Right lobe of liver (tissue), 4 donors: ENCODE results near the gene PROSER2.

Experiments
- POLR2A ChIP-seq: fragments of 450-650 bp; IDR thresholded peaks from one replicate; pipeline ENCODE4 v1.6.1; 2017; ENCODE audit warnings: antibody characterized with exemption, mild to moderate bottlenecking
- TF ChIP-seq, protein P1 (sequence below), 4 donors: fragments of 200-600 bp in 3 of 4; fragments of 450-650 bp in 1 of 4; IDR thresholded peaks; one replicate each; pipeline versions ENCODE4 v1.5.1 to v1.8.0; 2016 to 2022; ENCODE audit warnings: antibody characterized with exemption in 4 of 4, mild to moderate bottlenecking in 2 of 4
- donor health status: DM: no; HTN: no; CAD: no.
- donor health status: DM: no; HTN: no; CAD: no.
- donor health status: DM: no; HTN: yes; CAD: no.

DNA sequence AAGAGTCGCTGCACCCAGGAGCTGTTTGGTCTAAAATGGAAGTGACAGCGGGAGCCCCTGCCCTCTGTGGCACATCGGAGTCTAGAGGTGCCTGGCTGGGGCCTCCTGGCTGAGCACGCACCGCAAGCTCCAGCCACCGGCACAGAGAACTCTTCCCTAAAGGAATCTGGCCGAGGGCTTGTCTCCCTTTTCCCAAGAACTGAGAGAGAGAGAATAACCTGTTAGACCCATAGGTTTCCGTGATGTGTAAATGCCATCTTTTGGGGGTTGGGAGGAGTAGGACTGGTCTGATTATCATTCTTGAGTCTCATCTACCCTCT lies 47.3 kb downstream of the PROSER2 start:
- TF ChIP-seq, protein P1, sequence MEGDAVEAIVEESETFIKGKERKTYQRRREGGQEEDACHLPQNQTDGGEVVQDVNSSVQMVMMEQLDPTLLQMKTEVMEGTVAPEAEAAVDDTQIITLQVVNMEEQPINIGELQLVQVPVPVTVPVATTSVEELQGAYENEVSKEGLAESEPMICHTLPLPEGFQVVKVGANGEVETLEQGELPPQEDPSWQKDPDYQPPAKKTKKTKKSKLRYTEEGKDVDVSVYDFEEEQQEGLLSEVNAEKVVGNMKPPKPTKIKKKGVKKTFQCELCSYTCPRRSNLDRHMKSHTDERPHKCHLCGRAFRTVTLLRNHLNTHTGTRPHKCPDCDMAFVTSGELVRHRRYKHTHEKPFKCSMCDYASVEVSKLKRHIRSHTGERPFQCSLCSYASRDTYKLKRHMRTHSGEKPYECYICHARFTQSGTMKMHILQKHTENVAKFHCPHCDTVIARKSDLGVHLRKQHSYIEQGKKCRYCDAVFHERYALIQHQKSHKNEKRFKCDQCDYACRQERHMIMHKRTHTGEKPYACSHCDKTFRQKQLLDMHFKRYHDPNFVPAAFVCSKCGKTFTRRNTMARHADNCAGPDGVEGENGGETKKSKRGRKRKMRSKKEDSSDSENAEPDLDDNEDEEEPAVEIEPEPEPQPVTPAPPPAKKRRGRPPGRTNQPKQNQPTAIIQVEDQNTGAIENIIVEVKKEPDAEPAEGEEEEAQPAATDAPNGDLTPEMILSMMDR (IDR thresholded peaks at IDR 0.05), result no peak
- no peak for TF ChIP-seq POLR2A
